Ovary (tissue), 9 donors: Measurements from ENCODE around the gene SEC23IP. TPM values are rescaled to one million over a fixed set of nuclear protein-coding genes. Genes with fewer than 3 reads are reported as not detected.

Experiments
- DNase-seq, 5 donors: peaks; one replicate each; pipeline ENCODE4 v3.0.0-alpha.2; 2019 to 2020
- H3K27ac ChIP-seq, 2 donors: fragments of 200-600 bp; one replicate each; pipeline versions ENCODE4 v1.5.1 to v1.8.0; 2019 to 2022
- H3K27me3 ChIP-seq: fragments of 200-600 bp; one replicate; pipeline ENCODE4 v1.8.0; 2022
- H3K36me3 ChIP-seq: fragments of 200-600 bp; sonication (generic); one replicate; pipeline ENCODE4 v1.5.1; 2019
- H3K4me1 ChIP-seq: one replicate; pipeline ENCODE4 v1.8.1; 2013; ENCODE audit warnings: mild to moderate bottlenecking, moderate library complexity; ENCODE audit not compliant: insufficient read depth
- H3K4me3 ChIP-seq: fragments of 200-600 bp; sonication (generic); one replicate; pipeline ENCODE4 v1.5.1; 2017
- H3K9me3 ChIP-seq, 2 donors: fragments of 200-600 bp in 1 of 2; sonication (generic) in 1 of 2; one replicate each; pipeline versions ENCODE4 v1.5.1 to v1.8.1; 2013 to 2019; ENCODE audit warnings: mild to moderate bottlenecking in 1 of 2, moderate library complexity in 1 of 2
- CTCF ChIP-seq, 3 donors: fragments of 450-650 bp in 2 of 3; fragments of 200-600 bp in 1 of 3; IDR thresholded peaks; one replicate each; pipeline versions ENCODE4 v1.5.1 to v1.8.0; 2016 to 2022; ENCODE audit warnings: antibody characterized with exemption in 3 of 3, mild to moderate bottlenecking in 1 of 3
- EP300 ChIP-seq: sonication (generic); formaldehyde crosslinking; IDR thresholded peaks from one replicate; pipeline ENCODE4 v1.6.1; 2017; ENCODE audit warnings: antibody characterized with exemption
- POLR2A ChIP-seq: fragments of 450-650 bp; IDR thresholded peaks from one replicate; pipeline ENCODE4 v1.6.1; 2017; ENCODE audit warnings: antibody characterized with exemption, mild to moderate bottlenecking, moderate library complexity
- WGBS, 3 donors: extraction: QIAGEN DNeasy Blood & Tissue Kit in 1 of 3; methylation state at CpG; one replicate each; pipeline versions ENCODE4 v1.1.5 to v1.1.7; 2013 to 2017; 5-methylcytosine and 5-hydroxymethylcytosine counted together
- intact Hi-C, 4 donors: fragments of 100-400 bp; cut with DNase I; formaldehyde crosslinking; loops; one replicate each; pipeline versions ENCODE4 v1.11.0 to v1.15.1; 2022 to 2023
- microRNA-seq, 3 donors: library from miRNA; unstranded; fragments of <30 nt; microRNA quantifications; one replicate each; pipeline versions ENCODE4 to v1.2.0, GENCODE V29; 2019 to 2020
- polyA plus RNA-seq, 2 donors: library from polyadenylated mRNA; stranded (reverse); fragments of 200-250 nt in 1 of 2; fragments of 350-450 nt in 1 of 2; fragmentation: Illumina TruSeq in 1 of 2; extraction: RNeasy Lipid Tissue Mini Kit (QIAGEN cat#74804) in 1 of 2; gene quantifications; one replicate each; pipeline ENCODE4 v1.2.3, GENCODE V29; 2013 to 2014
- small RNA-seq: library from RNA; depleted of rRNA; stranded (forward); fragments of <200 nt; gene quantifications from one replicate; pipeline ENCODE3, GENCODE V24; 2016
- total RNA-seq, 7 donors: library from RNA; depleted of rRNA in 2 of 7; stranded (reverse); fragments of >200 nt in 2 of 7; fragmentation: NEBNext Ultra II Directional in 3 of 7; extraction: Animal tissue kit (Norgen Biotek cat#: 25700) in 3 of 7; gene quantifications; one replicate each; pipeline versions ENCODE4 v1.1.0 to v1.2.4, GENCODE V29; 2016 to 2023
- donor health status: DM: no; HTN: no; CAD: no; lungs with moderate emphysema.
- donor health status: DM: no; HTN: no; CAD: no.
- donor health status: Bipolar disorder and iron deficiency.
- donor health status: DM: yes; HTN: yes; CAD: no.
- donor health status: DM: no; HTN: no; CAD: no.
- donor health status: DM: yes; HTN: yes; CAD: no.

The SEC23IP gene
- total and polyA plus RNA-seq, 9 donors = 11.5 to 58.0 (median 51.5) TPM

- Histone ChIP-seq H3K27ac (no peak overlapping the region), H3K4me3 (no peak overlapping the region), H3K4me1 (no peaks in the 10 kb centered on the region), H3K36me3 (no peaks in the 10 kb centered on the region), H3K27me3 (no peaks in the 10 kb centered on the region), H3K9me3 (no peaks in the 10 kb centered on the region)
- 57 to 65% (median 61%) methylated on average over 9 of the region's 9 CpGs for WGBS, 3 donors
- intact Hi-C loops = no loop called here
- DNase-seq = no peak
- TF ChIP-seq EP300 (no peak), CTCF (IDR thresholded peaks at IDR 0.05) (no peak), POLR2A (no peak)
These were observed 98.5 kb downstream of the SEC23IP start for GRCh38 chr10:119991066-119991465.

DNA sequence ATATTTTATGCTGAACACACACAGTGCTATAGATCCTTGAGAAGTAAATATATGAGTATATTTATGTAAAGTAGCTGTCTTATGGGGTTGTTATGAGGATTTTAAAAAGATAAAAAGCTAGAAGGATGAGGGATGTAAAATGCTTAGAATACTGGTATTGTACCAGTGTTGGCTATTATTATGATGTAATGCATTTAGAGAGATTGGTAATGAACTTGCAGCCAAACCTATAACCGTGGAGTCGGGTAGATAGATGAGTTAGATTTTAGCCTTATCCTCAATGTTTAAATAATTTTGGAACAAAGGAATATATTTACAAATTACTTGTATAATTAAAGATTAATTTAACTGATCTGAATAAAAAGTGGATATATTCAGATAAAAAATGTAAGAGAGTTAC is 99.3 kb downstream of the SEC23IP start:
- no peak overlapping the region for H3K27ac ChIP-seq
- intact Hi-C loops = no loop called here
- no peak overlapping the region for H3K4me3 ChIP-seq
- no peaks in the 10 kb centered on the region for H3K27me3 ChIP-seq
- TF ChIP-seq EP300 (no peak), CTCF (IDR thresholded peaks at IDR 0.05) (no peak), POLR2A (no peak)
- H3K4me1 ChIP-seq = no peaks in the 10 kb centered on the region
- H3K36me3 ChIP-seq = no peaks in the 10 kb centered on the region
- DNase-seq = no peak
- H3K9me3 ChIP-seq = no peaks in the 10 kb centered on the region
- 83 to 89% (median 85%) methylated on average over 2 of the region's 2 CpGs for WGBS, 3 donors

Small RNAs within 50 kb of the gene (microRNA-seq; reads per million reads assigned to microRNA genes)
- 0 to 0.18 (median 0) reads per million in 3 donors for gene MIR4682

Small RNAs within 50 kb of the gene (small RNA-seq; reads per million reads assigned to genes)
- gene MIR4682 = not detected

Other genes starting within 250 kb of the SEC23IP start
- 10 to 100 TPM; 13.7 to 33.5 (median 29.6) TPM for gene BAG3, start 241.3 kb upstream of the SEC23IP start, total RNA-seq
- gene BAG3, start 241.3 kb upstream of the SEC23IP start, polyA plus RNA-seq = 10 to 100 TPM; 14.4 to 26.9 TPM
- gene INPP5F, start 166.7 kb upstream of the SEC23IP start, total RNA-seq = 10 to 100 TPM in 6 of 7 donors, 1 to 10 TPM in 1; 8.5 to 18.8 (median 14.4) TPM
- gene INPP5F, start 166.7 kb upstream of the SEC23IP start, polyA plus RNA-seq = 10 to 100 TPM in 1 of 2 donors, 1 to 10 TPM in 1; 8.1 to 13.8 TPM
- 10 to 100 TPM; 36.2 to 61.0 (median 52.5) TPM for gene MCMBP, start 19.9 kb upstream of the SEC23IP start, total RNA-seq
- 10 to 100 TPM; 31.7 to 50.6 TPM for gene MCMBP, start 19.9 kb upstream of the SEC23IP start, polyA plus RNA-seq